ENCODE measurements around the gene CTNNBL1. TPM values are rescaled to one million over a fixed set of nuclear protein-coding genes. Genes with fewer than 3 reads are reported as not detected.
A peak's percentile ranks its signal among the peaks of the same experiment; 100 is the strongest.

Gene CTNNBL1
- total RNA-seq, 1 donor from 2014 or later, result 60.0 TPM

GRCh38 chr20:37905671-37906613 is 212.1 kb downstream of the CTNNBL1 start:
- DNase-seq (ENCODE audit: extremely low spot score, unreplicated experiment), result no peak
- H3K27me3 Mint-ChIP-seq, result peaks cover 52% of the 10 kb centered on the region
- H3K9me3 Mint-ChIP-seq, result no peaks in the 10 kb centered on the region
- peaks cover 39% of the 10 kb centered on the region for H3K4me1 Mint-ChIP-seq (ENCODE audit: unreplicated experiment)
- no peak for TF ChIP-seq CTCF (conservative IDR thresholded peaks at IDR 0.05)
- no peak overlapping the region for H3K27ac Mint-ChIP-seq
- peak overlapping the region; percentile 16 for H3K4me3 Mint-ChIP-seq
- H3K36me3 Mint-ChIP-seq, result no peaks in the 10 kb centered on the region

- H3K4me3 Mint-ChIP-seq, result peak overlapping the region; percentile 61
These were observed 213.5 kb downstream of the CTNNBL1 start for GRCh38 chr20:37907330-37907676.

GRCh38 chr20:37907677-37908401 is 214.0 kb downstream of the CTNNBL1 start:
- Mint-ChIP-seq H3K36me3 (no peaks in the 10 kb centered on the region), H3K4me3 (peak overlapping the region; percentile 61), H3K27me3 (peaks cover 50% of the 10 kb centered on the region), H3K27ac (peak overlapping the region; percentile 46), H3K4me1 (ENCODE audit: unreplicated experiment) (peaks cover 48% of the 10 kb centered on the region), H3K9me3 (no peaks in the 10 kb centered on the region)
- TF ChIP-seq CTCF (conservative IDR thresholded peaks at IDR 0.05), result no peak
- no peak for DNase-seq (ENCODE audit: extremely low spot score, unreplicated experiment)

More at GRCh38 chr20:37907330-37907676, 213.5 kb downstream of the CTNNBL1 start:
- Mint-ChIP-seq H3K9me3 (no peaks in the 10 kb centered on the region), H3K27me3 (peaks cover 47% of the 10 kb centered on the region), H3K27ac (no peak overlapping the region), H3K36me3 (no peaks in the 10 kb centered on the region), H3K4me1 (ENCODE audit: unreplicated experiment) (peaks cover 45% of the 10 kb centered on the region)
- no peak for TF ChIP-seq CTCF (conservative IDR thresholded peaks at IDR 0.05)
- no peak for DNase-seq (ENCODE audit: extremely low spot score, unreplicated experiment)

- H3K36me3 Mint-ChIP-seq, result no peaks in the 10 kb centered on the region
- no peak for DNase-seq (ENCODE audit: extremely low spot score, unreplicated experiment)
- no peak for TF ChIP-seq CTCF (conservative IDR thresholded peaks at IDR 0.05)
- no peak overlapping the region for H3K4me3 Mint-ChIP-seq
- H3K9me3 Mint-ChIP-seq, result no peaks in the 10 kb centered on the region
- H3K27me3 Mint-ChIP-seq, result peaks cover 46% of the 10 kb centered on the region
- peaks cover 60% of the 10 kb centered on the region for H3K4me1 Mint-ChIP-seq (ENCODE audit: unreplicated experiment)
- H3K27ac Mint-ChIP-seq, result no peak overlapping the region
These were observed 217.4 kb downstream of the CTNNBL1 start for GRCh38 chr20:37911261-37911660.

- H3K27ac Mint-ChIP-seq, result peak overlapping the region; percentile 47
- no peaks in the 10 kb centered on the region for H3K36me3 Mint-ChIP-seq
- TF ChIP-seq CTCF (conservative IDR thresholded peaks at IDR 0.05), result no peak
- H3K27me3 Mint-ChIP-seq, result peaks cover 51% of the 10 kb centered on the region
- no peaks in the 10 kb centered on the region for H3K9me3 Mint-ChIP-seq
- DNase-seq (ENCODE audit: extremely low spot score, unreplicated experiment), result no peak
- peak overlapping the region; percentile 21 for H3K4me3 Mint-ChIP-seq
- peaks cover 66% of the 10 kb centered on the region for H3K4me1 Mint-ChIP-seq (ENCODE audit: unreplicated experiment)
These were observed 218.0 kb downstream of the CTNNBL1 start for GRCh38 chr20:37911838-37912281.

All from type B pancreatic cell (in vitro differentiated cells).